Neural cell (in vitro differentiated cells): ENCODE measurements around the gene AP1S3.

ENCODE experiments used
- EZH2 ChIP-seq: fragments of 200-600, 300-800 bp; shearing (Covaris generic), sonication (generic); IDR thresholded peaks from 2 replicates; pipeline ENCODE4 v1.6.1; 2014; ENCODE audit warnings: antibody characterized with exemption, low read length, borderline replicate concordance, mild to moderate bottlenecking; ENCODE audit not compliant: insufficient read depth, poor library complexity, severe bottlenecking
- RAD21 ChIP-seq: fragments of 450-650 bp; conservative IDR thresholded peaks from 2 replicates; pipeline ENCODE4 v1.6.1; 2014; ENCODE audit warnings: antibody characterized with exemption, mild to moderate bottlenecking, moderate library complexity
- TF ChIP-seq, protein P1 (sequence below): fragments of 450-650 bp; IDR thresholded peaks from 2 replicates; pipeline ENCODE4 v1.5.1; 2014; ENCODE audit warnings: antibody characterized with exemption, mild to moderate bottlenecking, moderate library complexity; ENCODE audit not compliant: poor library complexity, severe bottlenecking
- TF ChIP-seq, protein P2 (sequence below): IDR thresholded peaks from 2 replicates; pipeline ENCODE4 v1.6.1; 2012; ENCODE audit warnings: borderline replicate concordance

GRCh38 chr2:223764796-223765195 lies 72.6 kb downstream of the AP1S3 start:
- TF ChIP-seq, protein P1, sequence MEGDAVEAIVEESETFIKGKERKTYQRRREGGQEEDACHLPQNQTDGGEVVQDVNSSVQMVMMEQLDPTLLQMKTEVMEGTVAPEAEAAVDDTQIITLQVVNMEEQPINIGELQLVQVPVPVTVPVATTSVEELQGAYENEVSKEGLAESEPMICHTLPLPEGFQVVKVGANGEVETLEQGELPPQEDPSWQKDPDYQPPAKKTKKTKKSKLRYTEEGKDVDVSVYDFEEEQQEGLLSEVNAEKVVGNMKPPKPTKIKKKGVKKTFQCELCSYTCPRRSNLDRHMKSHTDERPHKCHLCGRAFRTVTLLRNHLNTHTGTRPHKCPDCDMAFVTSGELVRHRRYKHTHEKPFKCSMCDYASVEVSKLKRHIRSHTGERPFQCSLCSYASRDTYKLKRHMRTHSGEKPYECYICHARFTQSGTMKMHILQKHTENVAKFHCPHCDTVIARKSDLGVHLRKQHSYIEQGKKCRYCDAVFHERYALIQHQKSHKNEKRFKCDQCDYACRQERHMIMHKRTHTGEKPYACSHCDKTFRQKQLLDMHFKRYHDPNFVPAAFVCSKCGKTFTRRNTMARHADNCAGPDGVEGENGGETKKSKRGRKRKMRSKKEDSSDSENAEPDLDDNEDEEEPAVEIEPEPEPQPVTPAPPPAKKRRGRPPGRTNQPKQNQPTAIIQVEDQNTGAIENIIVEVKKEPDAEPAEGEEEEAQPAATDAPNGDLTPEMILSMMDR = no peak
- TF ChIP-seq EZH2 (no peak), RAD21 (no peak)
- TF ChIP-seq, protein P2, sequence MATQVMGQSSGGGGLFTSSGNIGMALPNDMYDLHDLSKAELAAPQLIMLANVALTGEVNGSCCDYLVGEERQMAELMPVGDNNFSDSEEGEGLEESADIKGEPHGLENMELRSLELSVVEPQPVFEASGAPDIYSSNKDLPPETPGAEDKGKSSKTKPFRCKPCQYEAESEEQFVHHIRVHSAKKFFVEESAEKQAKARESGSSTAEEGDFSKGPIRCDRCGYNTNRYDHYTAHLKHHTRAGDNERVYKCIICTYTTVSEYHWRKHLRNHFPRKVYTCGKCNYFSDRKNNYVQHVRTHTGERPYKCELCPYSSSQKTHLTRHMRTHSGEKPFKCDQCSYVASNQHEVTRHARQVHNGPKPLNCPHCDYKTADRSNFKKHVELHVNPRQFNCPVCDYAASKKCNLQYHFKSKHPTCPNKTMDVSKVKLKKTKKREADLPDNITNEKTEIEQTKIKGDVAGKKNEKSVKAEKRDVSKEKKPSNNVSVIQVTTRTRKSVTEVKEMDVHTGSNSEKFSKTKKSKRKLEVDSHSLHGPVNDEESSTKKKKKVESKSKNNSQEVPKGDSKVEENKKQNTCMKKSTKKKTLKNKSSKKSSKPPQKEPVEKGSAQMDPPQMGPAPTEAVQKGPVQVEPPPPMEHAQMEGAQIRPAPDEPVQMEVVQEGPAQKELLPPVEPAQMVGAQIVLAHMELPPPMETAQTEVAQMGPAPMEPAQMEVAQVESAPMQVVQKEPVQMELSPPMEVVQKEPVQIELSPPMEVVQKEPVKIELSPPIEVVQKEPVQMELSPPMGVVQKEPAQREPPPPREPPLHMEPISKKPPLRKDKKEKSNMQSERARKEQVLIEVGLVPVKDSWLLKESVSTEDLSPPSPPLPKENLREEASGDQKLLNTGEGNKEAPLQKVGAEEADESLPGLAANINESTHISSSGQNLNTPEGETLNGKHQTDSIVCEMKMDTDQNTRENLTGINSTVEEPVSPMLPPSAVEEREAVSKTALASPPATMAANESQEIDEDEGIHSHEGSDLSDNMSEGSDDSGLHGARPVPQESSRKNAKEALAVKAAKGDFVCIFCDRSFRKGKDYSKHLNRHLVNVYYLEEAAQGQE = no peak
